ENCODE measurements around the gene ATP8B3. TPM values are rescaled to one million over a fixed set of nuclear protein-coding genes. Genes with fewer than 3 reads are reported as not detected.
A peak's percentile ranks its signal among the peaks of the same experiment; 100 is the strongest.

The ATP8B3 gene
- total and polyA plus RNA-seq, 2 experiments from 2014 or later = 2.1 to 6.0 TPM

DNA sequence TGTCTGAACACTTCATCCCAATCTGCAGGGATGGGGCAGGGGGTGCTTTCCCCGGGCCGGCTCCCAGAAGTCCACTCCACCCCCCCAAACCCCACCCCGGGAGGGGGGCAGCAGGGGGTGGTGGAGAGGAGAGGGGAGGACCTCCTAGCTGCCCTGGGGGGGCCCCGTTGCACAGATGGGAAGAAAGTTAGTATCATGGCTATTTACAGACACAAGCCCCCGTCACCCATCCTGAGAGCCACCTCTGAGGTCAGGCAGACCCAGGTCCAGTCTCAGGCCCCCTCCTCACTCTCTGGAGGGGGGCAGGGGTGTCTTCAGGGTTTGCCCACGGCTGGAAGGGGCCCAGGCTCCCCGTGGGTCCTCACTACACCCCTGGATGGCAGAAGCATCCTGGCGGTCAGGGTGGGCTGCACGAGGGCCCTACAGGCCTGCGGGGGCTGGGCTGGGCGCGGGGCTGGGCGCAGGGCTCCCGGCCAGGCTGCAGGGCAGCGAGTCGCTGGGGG, 42.0 kb upstream of the ATP8B3 start (continued):
- TF ChIP-seq, protein P1, sequence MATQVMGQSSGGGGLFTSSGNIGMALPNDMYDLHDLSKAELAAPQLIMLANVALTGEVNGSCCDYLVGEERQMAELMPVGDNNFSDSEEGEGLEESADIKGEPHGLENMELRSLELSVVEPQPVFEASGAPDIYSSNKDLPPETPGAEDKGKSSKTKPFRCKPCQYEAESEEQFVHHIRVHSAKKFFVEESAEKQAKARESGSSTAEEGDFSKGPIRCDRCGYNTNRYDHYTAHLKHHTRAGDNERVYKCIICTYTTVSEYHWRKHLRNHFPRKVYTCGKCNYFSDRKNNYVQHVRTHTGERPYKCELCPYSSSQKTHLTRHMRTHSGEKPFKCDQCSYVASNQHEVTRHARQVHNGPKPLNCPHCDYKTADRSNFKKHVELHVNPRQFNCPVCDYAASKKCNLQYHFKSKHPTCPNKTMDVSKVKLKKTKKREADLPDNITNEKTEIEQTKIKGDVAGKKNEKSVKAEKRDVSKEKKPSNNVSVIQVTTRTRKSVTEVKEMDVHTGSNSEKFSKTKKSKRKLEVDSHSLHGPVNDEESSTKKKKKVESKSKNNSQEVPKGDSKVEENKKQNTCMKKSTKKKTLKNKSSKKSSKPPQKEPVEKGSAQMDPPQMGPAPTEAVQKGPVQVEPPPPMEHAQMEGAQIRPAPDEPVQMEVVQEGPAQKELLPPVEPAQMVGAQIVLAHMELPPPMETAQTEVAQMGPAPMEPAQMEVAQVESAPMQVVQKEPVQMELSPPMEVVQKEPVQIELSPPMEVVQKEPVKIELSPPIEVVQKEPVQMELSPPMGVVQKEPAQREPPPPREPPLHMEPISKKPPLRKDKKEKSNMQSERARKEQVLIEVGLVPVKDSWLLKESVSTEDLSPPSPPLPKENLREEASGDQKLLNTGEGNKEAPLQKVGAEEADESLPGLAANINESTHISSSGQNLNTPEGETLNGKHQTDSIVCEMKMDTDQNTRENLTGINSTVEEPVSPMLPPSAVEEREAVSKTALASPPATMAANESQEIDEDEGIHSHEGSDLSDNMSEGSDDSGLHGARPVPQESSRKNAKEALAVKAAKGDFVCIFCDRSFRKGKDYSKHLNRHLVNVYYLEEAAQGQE (IDR thresholded peaks at IDR 0.05; ENCODE audit: unreplicated experiment) = no peak
- TF ChIP-seq ZNF114 (CRISPR knock-in tag; IDR thresholded peaks at IDR 0.05) (no peak), EZH2 (IDR thresholded peaks at IDR 0.05; ENCODE audit: low read depth, unreplicated experiment) (no peak), JUNB (IDR thresholded peaks at IDR 0.05; ENCODE audit: unreplicated experiment) (no peak), CREB1 (CRISPR knock-in tag; IDR thresholded peaks at IDR 0.05; ENCODE audit: low read depth) (no peak), NANOG (IDR thresholded peaks at IDR 0.05; ENCODE audit: borderline replicate concordance) (no peak), POLR2AphosphoS5 (IDR thresholded peaks at IDR 0.05; ENCODE audit: low read depth) (no peak), EZH2phosphoT487 (IDR thresholded peaks at IDR 0.05; ENCODE audit: unreplicated experiment) (no peak), ZNF331 (CRISPR knock-in tag; IDR thresholded peaks at IDR 0.05; ENCODE audit: low read depth) (no peak)

DNA sequence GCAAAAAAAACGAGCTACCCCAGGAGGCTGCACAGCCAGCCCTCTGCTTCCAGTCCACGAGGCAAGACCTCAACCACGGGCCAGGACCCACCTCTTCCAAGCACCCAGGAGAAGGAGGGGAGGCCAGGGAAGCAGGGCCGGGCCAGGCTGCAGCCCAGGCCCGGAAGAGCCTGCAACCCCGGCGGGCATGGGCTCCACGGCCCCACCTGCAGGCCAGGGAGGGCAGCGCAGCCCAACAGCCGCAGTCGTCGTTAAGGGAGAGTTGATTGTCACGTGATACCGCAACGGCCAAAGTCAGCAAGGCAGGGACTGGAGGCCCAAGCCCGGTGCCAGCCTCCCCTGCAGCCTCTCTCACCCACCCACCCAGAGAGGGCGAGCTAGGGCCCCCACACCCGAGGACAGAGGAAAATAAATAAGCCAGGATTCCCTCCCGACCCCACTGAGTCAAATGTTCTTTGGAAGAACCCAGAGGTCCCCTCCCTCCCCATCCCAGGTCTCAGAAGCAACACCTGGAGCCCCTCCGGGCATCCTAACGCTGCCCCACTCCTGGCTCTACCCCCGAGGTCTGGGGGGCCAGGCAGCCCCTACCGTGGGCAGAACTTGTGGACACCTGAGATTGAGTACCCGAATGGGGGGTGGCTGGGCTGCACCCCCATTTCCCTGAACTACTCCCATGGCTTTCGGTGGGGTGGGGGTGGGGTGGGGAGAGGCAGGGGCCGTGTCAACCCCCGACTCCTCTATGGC, 41.4 kb upstream of the ATP8B3 start:
- peak; percentile 8 for ATAC-seq
- H3K27ac ChIP-seq (ENCODE audit: low read depth) = no peak overlapping the region
- peaks cover 5% of the 10 kb centered on the region; the same call in 2 of the 3 replicates for H3K36me3 Mint-ChIP-seq (ENCODE audit: low read depth)
- TF ChIP-seq, protein P2, sequence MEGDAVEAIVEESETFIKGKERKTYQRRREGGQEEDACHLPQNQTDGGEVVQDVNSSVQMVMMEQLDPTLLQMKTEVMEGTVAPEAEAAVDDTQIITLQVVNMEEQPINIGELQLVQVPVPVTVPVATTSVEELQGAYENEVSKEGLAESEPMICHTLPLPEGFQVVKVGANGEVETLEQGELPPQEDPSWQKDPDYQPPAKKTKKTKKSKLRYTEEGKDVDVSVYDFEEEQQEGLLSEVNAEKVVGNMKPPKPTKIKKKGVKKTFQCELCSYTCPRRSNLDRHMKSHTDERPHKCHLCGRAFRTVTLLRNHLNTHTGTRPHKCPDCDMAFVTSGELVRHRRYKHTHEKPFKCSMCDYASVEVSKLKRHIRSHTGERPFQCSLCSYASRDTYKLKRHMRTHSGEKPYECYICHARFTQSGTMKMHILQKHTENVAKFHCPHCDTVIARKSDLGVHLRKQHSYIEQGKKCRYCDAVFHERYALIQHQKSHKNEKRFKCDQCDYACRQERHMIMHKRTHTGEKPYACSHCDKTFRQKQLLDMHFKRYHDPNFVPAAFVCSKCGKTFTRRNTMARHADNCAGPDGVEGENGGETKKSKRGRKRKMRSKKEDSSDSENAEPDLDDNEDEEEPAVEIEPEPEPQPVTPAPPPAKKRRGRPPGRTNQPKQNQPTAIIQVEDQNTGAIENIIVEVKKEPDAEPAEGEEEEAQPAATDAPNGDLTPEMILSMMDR (conservative IDR thresholded peaks at IDR 0.05; ENCODE audit: low read depth in 2 of 2) = peak; percentile 79 to 88
- TF ChIP-seq, protein P1 (IDR thresholded peaks at IDR 0.05; ENCODE audit: unreplicated experiment) = no peak
- no peaks in the 10 kb centered on the region for H3K36me3 ChIP-seq (ENCODE audit: insufficient read depth)
- no peak overlapping the region for H2AFZ ChIP-seq
- H3K4me1 ChIP-seq (ENCODE audit: insufficient read depth) = peaks cover 33% of the 10 kb centered on the region
- peaks cover 46% of the 10 kb centered on the region for H3K4me1 Mint-ChIP-seq
- no peaks in the 10 kb centered on the region for H3K9me2 ChIP-seq (ENCODE audit: insufficient read depth)
- H3K4me3 Mint-ChIP-seq = peak overlapping the region; percentile 49; the same call in 1 of the 3 replicates
- H3K27ac Mint-ChIP-seq = peak overlapping the region; percentile 94
- peak overlapping the region; percentile 65; the same call in 1 of the 2 replicates for H3K4me2 ChIP-seq
- H3K79me2 ChIP-seq (replicated peaks; ENCODE audit: insufficient read depth) = peaks cover 15% of the 10 kb centered on the region
- H4K20me1 ChIP-seq (replicated peaks; ENCODE audit: insufficient read depth) = peaks cover 7% of the 10 kb centered on the region; the same call in 1 of the 2 replicates
- H3K4me3 ChIP-seq = no peak overlapping the region
- peaks cover 29% of the 10 kb centered on the region for H3K27me3 Mint-ChIP-seq (ENCODE audit: insufficient read depth, low read depth, poor library complexity)
- DNase-seq (ENCODE audit: low spot score) = peak; percentile 87
- no peaks in the 10 kb centered on the region for H3K27me3 ChIP-seq (ENCODE audit: insufficient read depth)
- H3K9me3 Mint-ChIP-seq = 0 out of 3 replicates have a peak, but pooled peaks cover 2% of the 10 kb centered on the region
- H3F3A ChIP-seq (replicated peaks; ENCODE audit: low read depth) = peaks cover 25% of the 10 kb centered on the region

Data from GM23338 (cell line).